ENCODE data around the gene ABCG4.

DNA sequence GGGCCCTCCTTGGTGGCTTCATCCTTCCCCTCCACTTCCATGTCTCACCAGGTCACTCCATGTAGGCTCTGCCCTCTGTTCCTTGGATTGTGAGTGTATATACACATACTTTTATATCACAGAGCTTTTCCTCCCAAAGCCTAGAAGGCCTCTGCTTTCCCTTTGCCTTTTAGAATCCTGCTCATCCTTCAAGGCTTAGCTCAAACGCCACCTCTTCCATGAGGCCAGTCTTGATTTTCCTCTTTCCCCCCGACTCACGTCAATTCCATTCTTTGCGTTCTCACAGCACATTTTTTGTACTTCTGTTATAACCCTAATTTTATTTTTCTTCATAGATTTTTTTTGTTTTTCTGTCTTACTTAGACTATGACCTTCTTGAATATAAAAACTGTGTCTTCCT is 3.8 kb downstream of the ABCG4 start:
- TF ChIP-seq, protein P1, sequence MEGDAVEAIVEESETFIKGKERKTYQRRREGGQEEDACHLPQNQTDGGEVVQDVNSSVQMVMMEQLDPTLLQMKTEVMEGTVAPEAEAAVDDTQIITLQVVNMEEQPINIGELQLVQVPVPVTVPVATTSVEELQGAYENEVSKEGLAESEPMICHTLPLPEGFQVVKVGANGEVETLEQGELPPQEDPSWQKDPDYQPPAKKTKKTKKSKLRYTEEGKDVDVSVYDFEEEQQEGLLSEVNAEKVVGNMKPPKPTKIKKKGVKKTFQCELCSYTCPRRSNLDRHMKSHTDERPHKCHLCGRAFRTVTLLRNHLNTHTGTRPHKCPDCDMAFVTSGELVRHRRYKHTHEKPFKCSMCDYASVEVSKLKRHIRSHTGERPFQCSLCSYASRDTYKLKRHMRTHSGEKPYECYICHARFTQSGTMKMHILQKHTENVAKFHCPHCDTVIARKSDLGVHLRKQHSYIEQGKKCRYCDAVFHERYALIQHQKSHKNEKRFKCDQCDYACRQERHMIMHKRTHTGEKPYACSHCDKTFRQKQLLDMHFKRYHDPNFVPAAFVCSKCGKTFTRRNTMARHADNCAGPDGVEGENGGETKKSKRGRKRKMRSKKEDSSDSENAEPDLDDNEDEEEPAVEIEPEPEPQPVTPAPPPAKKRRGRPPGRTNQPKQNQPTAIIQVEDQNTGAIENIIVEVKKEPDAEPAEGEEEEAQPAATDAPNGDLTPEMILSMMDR (IDR thresholded peaks at IDR 0.05): no peak
- TF ChIP-seq POLR2A (IDR thresholded peaks at IDR 0.05): no peak
